SK-N-SH treated with all-trans-retinoic acid at 6 μM for 48 hours (cell line): ENCODE results near the gene CIB1.
A peak's percentile ranks its signal among the peaks of the same experiment; 100 is the strongest.

Experiments
- ATAC-seq: fragments of 200-7000 bp; cut with Tn5 transposase; 3 replicates; pipeline ENCODE4 v1.9.1; 2020; ENCODE audit warnings: mild to moderate bottlenecking, moderate library complexity
- BACH2 ChIP-seq: fragments of 250-450 bp; sonication (Bioruptor Pico); IDR thresholded peaks from 2 replicates; pipeline ENCODE4 v1.9.0; 2021; ENCODE audit warnings: mild to moderate bottlenecking, borderline replicate concordance
- CREB5 ChIP-seq: fragments of 250-450 bp; sonication (Bioruptor Pico); IDR thresholded peaks from 2 replicates; pipeline ENCODE4 v1.5.1; 2020; ENCODE audit warnings: low read depth, mild to moderate bottlenecking, moderate library complexity
- CSDC2 ChIP-seq: fragments of 250-450 bp; sonication (Bioruptor Pico); IDR thresholded peaks from 2 replicates; pipeline ENCODE4 v1.5.0; 2020; ENCODE audit warnings: mild to moderate bottlenecking, moderate library complexity
- CSRNP3 ChIP-seq: fragments of 250-450 bp; sonication (Bioruptor Pico); IDR thresholded peaks from 2 replicates; pipeline ENCODE4 v1.5.1; 2021; ENCODE audit warnings: mild to moderate bottlenecking, moderate library complexity
- ESRRG ChIP-seq: fragments of 250-450 bp; sonication (Bioruptor Pico); IDR thresholded peaks from 2 replicates; pipeline ENCODE4 v1.6.1; 2021; ENCODE audit warnings: mild to moderate bottlenecking
- GLIS3 ChIP-seq: fragments of 250-450 bp; sonication (Bioruptor Pico); IDR thresholded peaks from 2 replicates; pipeline ENCODE4 v1.5.0; 2020; ENCODE audit warnings: mild to moderate bottlenecking, moderate library complexity
- OSR1 ChIP-seq: fragments of 250-450 bp; sonication (Bioruptor Pico); IDR thresholded peaks from 2 replicates; pipeline ENCODE4 v1.8.0; 2022; ENCODE audit warnings: moderate library complexity, mild to moderate bottlenecking, inconsistent platforms
- PATZ1 ChIP-seq: fragments of 250-450 bp; sonication (Bioruptor Pico); IDR thresholded peaks from 2 replicates; pipeline ENCODE4 v1.8.0; 2020; ENCODE audit warnings: mild to moderate bottlenecking, moderate library complexity, borderline replicate concordance
- POU6F1 ChIP-seq: fragments of 250-450 bp; sonication (Bioruptor Pico); IDR thresholded peaks from 2 replicates; pipeline ENCODE4 v1.8.0; 2021; ENCODE audit warnings: low read depth, mild to moderate bottlenecking, moderate library complexity, borderline replicate concordance
- PPARA ChIP-seq: fragments of 250-450 bp; sonication (Bioruptor Pico); IDR thresholded peaks from 2 replicates; pipeline ENCODE4 v1.5.0; 2020; ENCODE audit warnings: mild to moderate bottlenecking, borderline replicate concordance
- RARB ChIP-seq: fragments of 250-450 bp; sonication (Bioruptor Pico); IDR thresholded peaks from 2 replicates; pipeline ENCODE4 v1.8.0; 2021; ENCODE audit warnings: mild to moderate bottlenecking, moderate library complexity
- SNAI2 ChIP-seq: fragments of 250-450 bp; sonication (Bioruptor Pico); IDR thresholded peaks from 2 replicates; pipeline ENCODE4 v1.5.0; 2020; ENCODE audit warnings: mild to moderate bottlenecking, moderate library complexity
- TCF4 ChIP-seq: fragments of 250-450 bp; sonication (Bioruptor Pico); IDR thresholded peaks from 2 replicates; pipeline ENCODE4 v1.8.0; 2021; ENCODE audit warnings: mild to moderate bottlenecking, moderate library complexity, borderline replicate concordance
- ZC3H10 ChIP-seq: fragments of 250-450 bp; sonication (Bioruptor Pico); IDR thresholded peaks from 2 replicates; pipeline ENCODE4 v1.5.1; 2021; ENCODE audit warnings: mild to moderate bottlenecking, moderate library complexity
- ZFP3 ChIP-seq: fragments of 250-450 bp; sonication (Bioruptor Pico); IDR thresholded peaks from 2 replicates; pipeline ENCODE4 v1.5.0; 2020; ENCODE audit warnings: mild to moderate bottlenecking, moderate library complexity
- ZFP30 ChIP-seq: fragments of 450-650 bp; formaldehyde crosslinking; IDR thresholded peaks from 2 replicates; pipeline ENCODE4 v1.5.0; 2022; ENCODE audit warnings: mild to moderate bottlenecking, moderate library complexity
- ZNF565 ChIP-seq: fragments of 450-650 bp; formaldehyde crosslinking; conservative IDR thresholded peaks from 2 replicates; pipeline ENCODE4 v1.5.0; 2020; ENCODE audit warnings: low read depth, mild to moderate bottlenecking, moderate library complexity
- ZNF70 ChIP-seq: fragments of 450-650 bp; formaldehyde crosslinking; IDR thresholded peaks from 2 replicates; pipeline ENCODE4 v1.5.0; 2020; ENCODE audit warnings: mild to moderate bottlenecking, moderate library complexity
- ZNF8 ChIP-seq: fragments of 450-650 bp; formaldehyde crosslinking; IDR thresholded peaks from 2 replicates; pipeline ENCODE4 v1.5.0; 2020; ENCODE audit warnings: mild to moderate bottlenecking, moderate library complexity
- TF ChIP-seq, protein P1 (sequence below): fragments of 250-450 bp; sonication (Bioruptor Pico); IDR thresholded peaks from 2 replicates; pipeline ENCODE4 v1.5.0; 2020; ENCODE audit warnings: mild to moderate bottlenecking, moderate library complexity

CIB1 gene

DNA sequence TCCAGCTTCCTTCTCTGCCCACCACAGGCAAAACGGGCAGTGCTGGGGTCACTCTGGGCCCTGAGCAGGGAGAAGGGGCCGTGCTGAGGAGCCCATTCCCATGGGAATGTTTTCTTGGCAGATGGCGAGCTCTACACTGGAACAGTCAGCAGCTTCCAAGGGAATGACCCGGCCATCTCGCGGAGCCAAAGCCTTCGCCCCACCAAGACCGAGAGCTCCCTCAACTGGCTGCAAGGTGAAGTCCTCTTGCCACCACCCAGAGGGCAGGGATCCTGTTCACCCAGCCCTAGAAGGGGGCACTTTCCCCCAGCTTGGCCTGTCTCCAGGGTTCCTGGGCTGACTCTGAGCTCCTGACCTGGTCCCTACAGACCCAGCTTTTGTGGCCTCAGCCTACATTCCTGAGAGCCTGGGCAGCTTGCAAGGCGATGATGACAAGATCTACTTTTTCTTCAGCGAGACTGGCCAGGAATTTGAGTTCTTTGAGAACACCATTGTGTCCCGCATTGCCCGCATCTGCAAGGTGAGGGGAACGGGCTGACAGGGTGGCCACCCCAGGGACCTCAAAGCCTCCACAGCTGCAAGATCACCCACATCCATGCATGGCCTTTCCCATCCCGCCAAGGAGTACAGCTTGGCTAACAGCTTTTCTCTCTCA is 12.4 kb downstream of the CIB1 start:
- TF ChIP-seq TCF4, result no peak
- TF ChIP-seq, all 23 proteins: peak for 0
- peak; percentile 92 for ATAC-seq

DNA sequence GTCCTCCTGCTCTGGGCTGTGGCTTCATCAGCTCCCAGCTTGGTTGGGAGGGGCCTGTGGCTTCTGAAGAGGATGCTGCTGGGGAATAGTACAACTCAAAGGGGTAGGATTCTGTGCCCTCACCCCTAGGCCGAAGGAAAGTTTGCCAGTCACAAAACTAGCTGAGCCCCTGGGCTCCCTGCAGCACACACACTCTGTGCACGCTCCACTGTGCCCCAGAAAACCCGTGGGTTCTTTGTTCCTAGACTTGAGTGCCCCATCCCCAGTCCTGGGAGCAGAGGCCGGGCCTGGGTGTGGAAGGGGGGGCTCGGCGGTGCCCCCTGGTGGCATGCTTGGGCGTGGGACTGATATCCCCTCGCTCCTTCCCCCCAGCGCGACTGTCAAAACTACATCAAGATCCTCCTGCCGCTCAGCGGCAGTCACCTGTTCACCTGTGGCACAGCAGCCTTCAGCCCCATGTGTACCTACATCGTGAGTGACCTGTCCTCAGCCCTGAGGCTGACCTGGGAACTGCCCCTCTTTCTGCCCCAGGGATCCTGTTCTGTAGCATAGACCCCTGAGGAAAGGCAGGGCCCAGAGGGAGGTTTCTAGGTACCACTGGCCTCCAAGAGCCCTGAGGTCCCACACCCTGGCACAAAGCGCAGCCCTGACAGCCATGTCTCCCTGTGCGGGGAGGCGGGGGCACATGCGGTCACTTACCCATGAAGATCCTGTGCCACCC is 14.2 kb downstream of the CIB1 start:
- TF ChIP-seq GLIS3 (CRISPR knock-in tag) (no peak), PPARA (CRISPR knock-in tag) (no peak), ZFP30 (CRISPR knock-in tag) (no peak), ZNF8 (CRISPR knock-in tag) (no peak), ZC3H10 (CRISPR knock-in tag) (no peak), CSDC2 (CRISPR knock-in tag) (no peak), ZFP3 (CRISPR knock-in tag) (no peak), CREB5 (no peak), PATZ1 (no peak), ESRRG (CRISPR knock-in tag) (no peak), BACH2 (CRISPR knock-in tag) (no peak), CSRNP3 (CRISPR knock-in tag) (no peak), ZNF565 (no peak), OSR1 (no peak), POU6F1 (CRISPR knock-in tag) (no peak), TCF4 (no peak)
- TF ChIP-seq, protein P1, sequence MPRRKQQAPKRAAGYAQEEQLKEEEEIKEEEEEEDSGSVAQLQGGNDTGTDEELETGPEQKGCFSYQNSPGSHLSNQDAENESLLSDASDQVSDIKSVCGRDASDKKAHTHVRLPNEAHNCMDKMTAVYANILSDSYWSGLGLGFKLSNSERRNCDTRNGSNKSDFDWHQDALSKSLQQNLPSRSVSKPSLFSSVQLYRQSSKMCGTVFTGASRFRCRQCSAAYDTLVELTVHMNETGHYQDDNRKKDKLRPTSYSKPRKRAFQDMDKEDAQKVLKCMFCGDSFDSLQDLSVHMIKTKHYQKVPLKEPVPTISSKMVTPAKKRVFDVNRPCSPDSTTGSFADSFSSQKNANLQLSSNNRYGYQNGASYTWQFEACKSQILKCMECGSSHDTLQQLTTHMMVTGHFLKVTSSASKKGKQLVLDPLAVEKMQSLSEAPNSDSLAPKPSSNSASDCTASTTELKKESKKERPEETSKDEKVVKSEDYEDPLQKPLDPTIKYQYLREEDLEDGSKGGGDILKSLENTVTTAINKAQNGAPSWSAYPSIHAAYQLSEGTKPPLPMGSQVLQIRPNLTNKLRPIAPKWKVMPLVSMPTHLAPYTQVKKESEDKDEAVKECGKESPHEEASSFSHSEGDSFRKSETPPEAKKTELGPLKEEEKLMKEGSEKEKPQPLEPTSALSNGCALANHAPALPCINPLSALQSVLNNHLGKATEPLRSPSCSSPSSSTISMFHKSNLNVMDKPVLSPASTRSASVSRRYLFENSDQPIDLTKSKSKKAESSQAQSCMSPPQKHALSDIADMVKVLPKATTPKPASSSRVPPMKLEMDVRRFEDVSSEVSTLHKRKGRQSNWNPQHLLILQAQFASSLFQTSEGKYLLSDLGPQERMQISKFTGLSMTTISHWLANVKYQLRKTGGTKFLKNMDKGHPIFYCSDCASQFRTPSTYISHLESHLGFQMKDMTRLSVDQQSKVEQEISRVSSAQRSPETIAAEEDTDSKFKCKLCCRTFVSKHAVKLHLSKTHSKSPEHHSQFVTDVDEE (CRISPR knock-in tag), result no peak
- peak; percentile 83 for ATAC-seq

GRCh38 chr15:90217671-90218394 is 15.9 kb downstream of the CIB1 start:
- no peak for ATAC-seq
- TF ChIP-seq TCF4 (no peak), PATZ1 (no peak), ZC3H10 (CRISPR knock-in tag) (no peak), ZNF565 (no peak), SNAI2 (no peak), ZNF70 (CRISPR knock-in tag) (no peak), ZFP3 (CRISPR knock-in tag) (no peak), CSDC2 (CRISPR knock-in tag) (no peak), RARB (CRISPR knock-in tag) (no peak), GLIS3 (CRISPR knock-in tag) (no peak), ZFP30 (CRISPR knock-in tag) (no peak), ESRRG (CRISPR knock-in tag) (no peak), CSRNP3 (CRISPR knock-in tag) (no peak)
